Muscle layer of duodenum (tissue), 2 donors: ENCODE results near the gene C10orf62.
"Not testable (repeated sequence)": the region's sequence is repeated elsewhere in the genome, so short reads cannot be mapped to it uniquely, and the experiment has no call there.

ENCODE experiments used
- H3K27ac ChIP-seq: one replicate; pipeline ENCODE4 v1.7.0; 2013; ENCODE audit warnings: mild to moderate bottlenecking, low read length
- H3K27me3 ChIP-seq: one replicate; pipeline ENCODE4 v1.7.0; 2013; ENCODE audit warnings: low read depth, mild to moderate bottlenecking, control low read depth, low read length
- H3K36me3 ChIP-seq, 2 donors: one replicate each; pipeline ENCODE4 v1.7.0; 2013; ENCODE audit warnings: low read length in 2 of 2, control low read depth in 1 of 2, mild to moderate bottlenecking in 1 of 2; ENCODE audit not compliant: insufficient read depth in 2 of 2, control insufficient read depth in 1 of 2
- H3K4me1 ChIP-seq, 2 donors: one replicate each; pipeline ENCODE4 v1.7.0; 2013; ENCODE audit warnings: low read length in 2 of 2, mild to moderate bottlenecking in 2 of 2, control low read depth in 1 of 2, moderate library complexity in 1 of 2; ENCODE audit not compliant: insufficient read depth in 2 of 2, control insufficient read depth in 1 of 2
- H3K4me3 ChIP-seq, 2 donors: one replicate each; pipeline ENCODE4 v1.7.0; 2013; ENCODE audit warnings: low read length in 2 of 2, low read depth in 1 of 2, mild to moderate bottlenecking in 1 of 2
- H3K9me3 ChIP-seq, 2 donors: one replicate each; pipeline ENCODE4 v1.7.0; 2013; ENCODE audit warnings: low read length in 2 of 2, control low read depth in 1 of 2, mild to moderate bottlenecking in 1 of 2; ENCODE audit not compliant: control insufficient read depth in 1 of 2
- donor health status: healthy.

The C10orf62 gene

DNA sequence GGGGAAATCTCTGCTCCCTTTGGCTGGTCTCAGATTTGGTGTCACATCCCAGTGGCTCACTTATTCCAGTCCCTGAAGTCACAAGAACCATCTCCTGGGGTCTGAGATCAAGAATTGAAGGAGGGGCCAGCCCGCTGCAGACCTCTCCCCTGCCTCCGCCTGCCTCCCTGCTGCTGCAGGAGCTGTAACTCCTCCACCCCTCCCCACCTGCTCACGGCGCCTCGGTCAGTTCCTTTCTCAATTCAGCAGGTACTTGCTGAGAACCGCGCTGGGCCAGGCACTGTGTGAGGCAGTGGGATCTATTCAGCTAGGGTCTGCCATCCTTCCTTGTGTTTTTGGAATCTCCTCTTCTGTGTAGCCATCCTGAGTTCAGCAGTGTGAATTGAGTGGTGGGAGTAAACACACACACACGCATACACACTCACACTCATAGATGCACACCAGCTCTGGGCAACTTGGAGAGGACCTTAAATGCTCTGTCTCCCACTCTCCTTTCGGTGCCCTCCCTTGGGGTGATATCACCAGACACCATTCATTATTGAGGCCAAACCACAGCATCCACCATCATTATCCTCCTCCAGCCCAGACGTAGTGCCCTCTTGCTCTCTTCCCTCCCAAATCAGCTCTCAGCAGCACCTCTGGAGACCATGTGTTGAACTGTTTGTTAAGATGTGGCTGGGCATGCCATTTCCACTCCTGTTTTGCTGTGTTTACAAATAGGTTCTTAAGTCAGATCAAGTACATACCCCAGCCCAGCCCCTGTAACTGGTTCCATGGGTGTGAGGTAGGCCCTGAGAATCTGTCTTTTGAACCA is 39.0 kb upstream of the C10orf62 start:
- no peaks in the 10 kb centered on the region for H3K27me3 ChIP-seq
- no peak overlapping the region for H3K27ac ChIP-seq
- no peaks in the 10 kb centered on the region for H3K36me3 ChIP-seq
- no peak overlapping the region for H3K4me3 ChIP-seq
- H3K9me3 ChIP-seq: no peaks in the 10 kb centered on the region
- H3K4me1 ChIP-seq: peaks cover 0 to 13% of the 10 kb centered on the region in 2 donors

GRCh38 chr10:97551271-97551670 is 38.2 kb upstream of the C10orf62 start:
- Histone ChIP-seq H3K27me3 (no peaks in the 10 kb centered on the region), H3K4me1 (peaks cover 0 to 13% of the 10 kb centered on the region in 2 donors), H3K4me3 (no peak overlapping the region), H3K36me3 (no peaks in the 10 kb centered on the region), H3K27ac (no peak overlapping the region), H3K9me3 (no peaks in the 10 kb centered on the region)

GRCh38 chr10:97553575-97554031 is 35.9 kb upstream of the C10orf62 start:
- Histone ChIP-seq H3K27ac (no peak overlapping the region), H3K36me3 (no peaks in the 10 kb centered on the region), H3K4me3 (no peak overlapping the region), H3K27me3 (no peaks in the 10 kb centered on the region), H3K4me1 (peaks cover 0 to 13% of the 10 kb centered on the region in 2 donors), H3K9me3 (no peaks in the 10 kb centered on the region)

GRCh38 chr10:97554336-97554735 is 35.2 kb upstream of the C10orf62 start:
- not testable (repeated sequence) for H3K27ac ChIP-seq, H3K4me3 ChIP-seq

DNA sequence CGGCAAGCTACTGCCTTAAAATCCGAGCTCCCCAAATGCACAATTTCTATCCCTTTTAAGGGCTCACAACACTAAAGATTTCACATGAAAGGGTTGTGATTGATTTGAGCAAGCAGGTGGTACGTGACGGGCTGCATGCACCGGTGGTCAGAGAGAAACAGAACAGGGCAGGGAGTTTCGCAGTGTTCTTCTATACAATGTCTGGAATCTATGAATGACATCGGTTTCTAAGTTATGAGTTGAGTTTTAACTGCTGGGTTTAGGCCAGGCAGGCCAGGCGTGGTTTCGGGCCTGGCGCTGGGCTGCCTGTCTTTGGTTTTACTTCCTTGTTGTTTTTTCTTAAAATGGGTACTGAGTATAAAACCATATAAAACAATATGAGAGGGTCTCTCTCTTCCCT is 34.0 kb upstream of the C10orf62 start:
- not testable (repeated sequence) for H3K4me3 ChIP-seq, H3K27ac ChIP-seq, H3K27me3 ChIP-seq, H3K4me1 ChIP-seq, H3K36me3 ChIP-seq, H3K9me3 ChIP-seq

More at GRCh38 chr10:97554336-97554735, 35.2 kb upstream of the C10orf62 start:
- not testable (repeated sequence) for H3K36me3 ChIP-seq, H3K9me3 ChIP-seq, H3K27me3 ChIP-seq
- peaks cover 0 to 12% of the 10 kb centered on the region in 2 donors for H3K4me1 ChIP-seq

- H3K27me3 ChIP-seq, H3K4me1 ChIP-seq, H3K4me3 ChIP-seq, H3K36me3 ChIP-seq, H3K27ac ChIP-seq, H3K9me3 ChIP-seq: not testable (repeated sequence)
Observed at GRCh38 chr10:97560731-97561381, 28.7 kb upstream of the C10orf62 start.

DNA sequence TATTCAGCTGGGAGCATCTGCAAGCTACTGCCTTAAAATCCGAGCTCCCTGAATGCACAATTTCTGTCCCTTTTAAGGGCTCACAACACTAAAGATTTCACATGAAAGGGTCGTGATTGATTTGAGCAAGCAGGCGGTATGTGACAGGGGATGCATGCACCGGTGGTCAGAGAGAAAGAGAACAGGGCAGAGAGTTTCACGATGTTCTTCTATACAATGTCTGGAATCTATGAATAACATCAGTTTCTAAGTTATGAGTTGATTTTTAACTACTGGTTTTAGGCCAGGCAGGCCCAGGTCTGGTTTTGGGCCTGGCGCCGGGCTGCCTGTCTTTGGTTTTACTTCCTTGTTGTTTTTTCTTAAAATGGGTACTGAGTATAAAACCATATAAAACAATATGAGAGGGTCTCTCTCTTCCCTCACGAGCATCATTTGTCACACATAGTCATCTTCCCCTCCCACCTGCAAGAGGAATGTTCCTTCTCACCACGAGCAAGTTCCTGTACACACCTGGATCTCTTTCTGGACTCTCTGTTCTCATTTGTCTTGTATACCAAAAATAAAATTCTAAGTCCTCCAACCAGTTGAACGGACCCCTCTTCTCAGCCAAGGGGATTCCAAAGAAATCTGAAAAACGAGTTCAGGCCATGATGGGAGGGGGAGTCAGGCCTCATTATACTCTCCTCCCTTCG is 28.0 kb upstream of the C10orf62 start:
- H3K36me3 ChIP-seq, H3K4me3 ChIP-seq, H3K4me1 ChIP-seq, H3K9me3 ChIP-seq, H3K27ac ChIP-seq, H3K27me3 ChIP-seq: not testable (repeated sequence)

- not testable (repeated sequence) for H3K27me3 ChIP-seq, H3K4me1 ChIP-seq, H3K27ac ChIP-seq, H3K4me3 ChIP-seq, H3K36me3 ChIP-seq, H3K9me3 ChIP-seq
Observed at GRCh38 chr10:97562329-97562728, 27.2 kb upstream of the C10orf62 start.

DNA sequence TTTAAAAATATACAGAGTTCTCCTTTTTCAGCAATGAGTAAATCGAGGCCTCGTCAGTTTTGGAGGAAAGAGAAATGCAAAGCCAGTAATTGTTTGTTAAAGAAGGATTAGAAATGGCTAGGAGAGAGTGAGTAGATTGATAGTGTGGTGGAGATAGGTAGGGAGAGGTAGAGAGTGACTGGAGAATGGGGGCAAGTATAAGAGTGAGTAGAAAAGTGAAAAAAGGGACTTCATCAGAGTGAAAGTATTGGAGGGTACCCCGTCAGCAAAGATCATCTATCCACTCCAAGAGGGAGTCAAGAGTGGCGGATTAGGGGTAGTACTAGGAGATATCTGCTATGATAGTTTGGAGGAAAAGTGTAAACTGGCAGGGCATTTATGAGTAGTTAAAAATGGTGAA is 26.2 kb upstream of the C10orf62 start:
- no peaks in the 10 kb centered on the region for H3K27me3 ChIP-seq
- no peak overlapping the region for H3K27ac ChIP-seq
- no peaks in the 10 kb centered on the region for H3K9me3 ChIP-seq
- H3K4me1 ChIP-seq: no peaks in the 10 kb centered on the region
- H3K36me3 ChIP-seq: peaks cover 0 to under 1% of the 10 kb centered on the region in 2 donors
- no peak overlapping the region for H3K4me3 ChIP-seq

- no peaks in the 10 kb centered on the region for H3K9me3 ChIP-seq
- H3K36me3 ChIP-seq: peaks cover 5 to 12% of the 10 kb centered on the region in 2 donors
- no peak overlapping the region for H3K4me3 ChIP-seq
- no peaks in the 10 kb centered on the region for H3K27me3 ChIP-seq
- H3K4me1 ChIP-seq: no peaks in the 10 kb centered on the region
- H3K27ac ChIP-seq: no peak overlapping the region
Observed at GRCh38 chr10:97564776-97565175, 24.7 kb upstream of the C10orf62 start.

DNA sequence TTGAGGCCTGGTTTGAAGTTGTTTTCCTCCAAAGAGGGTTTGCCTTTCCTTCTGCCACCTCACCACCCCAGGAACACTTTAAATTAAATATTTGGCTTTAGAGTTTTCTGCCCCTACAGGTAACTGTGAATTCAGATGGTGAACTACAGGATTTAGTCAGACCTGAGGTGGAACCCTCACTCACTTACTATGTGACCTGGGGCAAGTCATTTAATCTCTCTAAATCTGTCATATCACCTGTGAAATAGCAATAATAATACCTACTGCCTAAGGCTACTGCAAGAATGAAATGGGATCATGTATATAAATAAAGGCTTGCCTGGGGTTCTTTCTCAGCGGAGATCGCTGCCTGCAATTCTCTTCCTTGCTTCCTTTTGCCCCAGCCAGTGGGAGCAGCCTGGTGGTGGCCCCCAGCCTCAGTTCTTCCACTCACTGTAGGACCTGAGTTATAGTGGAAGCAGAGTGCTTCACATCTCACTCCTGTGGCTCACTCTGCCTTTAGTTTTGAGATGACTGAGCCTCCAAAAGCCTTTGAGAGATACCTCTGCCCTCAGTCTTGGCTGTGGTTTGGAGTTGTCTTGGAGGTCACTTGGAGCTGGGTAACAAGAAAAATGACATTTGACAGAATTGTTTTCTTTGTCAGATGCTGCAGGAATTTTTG is 23.1 kb upstream of the C10orf62 start:
- Histone ChIP-seq H3K36me3 (peaks cover 5 to 27% of the 10 kb centered on the region in 2 donors), H3K27ac (no peak overlapping the region), H3K4me1 (no peaks in the 10 kb centered on the region), H3K9me3 (no peaks in the 10 kb centered on the region), H3K4me3 (no peak overlapping the region), H3K27me3 (no peaks in the 10 kb centered on the region)
